Mucosa of rectum (tissue), 2 donors: ENCODE data around the gene SPAG17.
A peak's percentile ranks its signal among the peaks of the same experiment; 100 is the strongest.

Experiments used
- H3K27ac ChIP-seq, 2 donors: one replicate each; pipeline ENCODE4 v1.7.0; 2013; ENCODE audit warnings: inconsistent platforms in 2 of 2, low read depth in 2 of 2, low read length in 2 of 2
- H3K27me3 ChIP-seq, 2 donors: one replicate each; pipeline ENCODE4 v1.7.0; 2013; ENCODE audit warnings: low read length in 2 of 2; ENCODE audit not compliant: control insufficient read depth in 2 of 2, insufficient read depth in 2 of 2
- H3K36me3 ChIP-seq, 2 donors: one replicate each; pipeline ENCODE4 v1.7.0; 2013; ENCODE audit warnings: low read length in 2 of 2; ENCODE audit not compliant: control insufficient read depth in 2 of 2, insufficient read depth in 2 of 2
- H3K4me1 ChIP-seq, 2 donors: one replicate each; pipeline ENCODE4 v1.7.0; 2013; ENCODE audit warnings: low read length in 2 of 2, mild to moderate bottlenecking in 1 of 2; ENCODE audit not compliant: control insufficient read depth in 2 of 2, insufficient read depth in 2 of 2
- H3K4me3 ChIP-seq, 2 donors: one replicate each; pipeline ENCODE4 v1.7.0; 2013; ENCODE audit warnings: low read length in 2 of 2
- H3K9ac ChIP-seq, 2 donors: one replicate each; pipeline ENCODE4 v1.7.0; 2013; ENCODE audit warnings: low read length in 2 of 2, low read depth in 1 of 2, mild to moderate bottlenecking in 1 of 2
- H3K9me3 ChIP-seq, 2 donors: one replicate each; pipeline ENCODE4 v1.7.0; 2013; ENCODE audit warnings: low read length in 2 of 2; ENCODE audit not compliant: control insufficient read depth in 2 of 2
- donor health status: healthy.
- donor health status: Normal muscosa, but diverticular disease.

Gene SPAG17

DNA sequence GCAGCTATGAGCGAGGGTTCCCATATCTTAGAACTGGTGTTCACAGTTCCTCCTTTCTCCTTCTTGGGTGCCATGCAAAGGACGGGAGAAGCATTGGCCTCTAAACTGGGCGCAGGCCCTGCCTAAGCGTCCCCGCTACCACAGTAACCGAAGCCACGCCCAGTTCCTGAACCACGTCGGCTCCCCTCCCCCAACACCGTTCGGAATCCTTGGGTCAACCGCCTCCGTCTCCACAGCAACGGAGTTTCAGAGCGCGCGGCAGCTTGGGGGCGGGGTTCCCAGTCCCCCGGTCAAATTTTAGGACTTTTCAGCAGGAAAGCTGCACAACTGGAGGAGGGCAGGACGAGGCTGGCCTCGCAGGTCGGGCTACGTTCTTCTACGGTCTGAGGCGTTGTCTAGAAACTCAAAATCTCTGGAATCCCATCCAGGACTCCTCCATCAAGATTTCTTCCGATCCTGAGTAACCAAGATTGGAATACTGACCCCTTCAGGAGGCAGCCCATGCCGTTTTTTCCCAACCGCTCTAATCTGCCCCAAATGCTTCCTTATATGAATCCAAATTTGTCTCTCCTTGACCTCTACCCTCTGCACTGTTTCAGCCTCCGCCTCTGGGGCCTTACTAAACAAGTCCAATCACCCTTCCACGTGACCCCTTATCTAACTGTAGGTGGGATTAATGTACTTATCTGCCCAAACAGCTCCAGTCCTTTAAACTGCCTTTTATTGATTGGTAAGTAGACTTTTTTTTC, at the start of gene SPAG17:
TSS of gene SPAG17 (minus strand) at position 145 of the 749 bp plus-strand sequence. CDS start at position 74, 71 bp downstream.
- H3K27ac ChIP-seq: no peak within 1 kb of the TSS
- H3K4me3 ChIP-seq: peak within 1 kb of the TSS; percentile 41 to 46
- H3K36me3 ChIP-seq: no peaks in the 10 kb centered on the region
- H3K9ac ChIP-seq: no peak within 1 kb of the TSS
- H3K9me3 ChIP-seq: no peaks in the 10 kb centered on the region
- no peaks in the 10 kb centered on the region for H3K27me3 ChIP-seq
- H3K4me1 ChIP-seq: no peaks in the 10 kb centered on the region

DNA sequence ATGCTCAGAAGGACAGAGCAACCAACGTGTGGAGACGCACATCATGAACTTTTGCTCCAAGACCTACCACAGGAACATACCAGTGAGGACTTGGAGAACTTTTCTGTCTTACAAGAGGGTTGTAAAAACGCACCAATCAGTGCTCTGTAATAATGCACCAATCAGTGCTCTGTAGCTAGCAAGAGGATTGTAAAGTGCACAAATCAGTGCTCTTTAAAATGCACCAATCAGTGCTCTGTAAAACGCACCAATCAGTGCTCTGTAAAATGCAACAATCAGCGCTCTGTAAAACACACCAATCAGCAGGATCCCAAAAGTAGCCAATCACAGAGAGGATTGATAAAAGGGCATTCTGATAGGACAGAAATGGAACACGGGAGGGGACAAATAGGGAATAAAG, 40.4 kb upstream of the SPAG17 start:
- H3K4me3 ChIP-seq: no peak overlapping the region
- H3K27ac ChIP-seq: no peak overlapping the region
- no peaks in the 10 kb centered on the region for H3K9me3 ChIP-seq
- no peaks in the 10 kb centered on the region for H3K27me3 ChIP-seq
- no peaks in the 10 kb centered on the region for H3K36me3 ChIP-seq
- H3K4me1 ChIP-seq: no peaks in the 10 kb centered on the region
- H3K9ac ChIP-seq: no peak overlapping the region

DNA sequence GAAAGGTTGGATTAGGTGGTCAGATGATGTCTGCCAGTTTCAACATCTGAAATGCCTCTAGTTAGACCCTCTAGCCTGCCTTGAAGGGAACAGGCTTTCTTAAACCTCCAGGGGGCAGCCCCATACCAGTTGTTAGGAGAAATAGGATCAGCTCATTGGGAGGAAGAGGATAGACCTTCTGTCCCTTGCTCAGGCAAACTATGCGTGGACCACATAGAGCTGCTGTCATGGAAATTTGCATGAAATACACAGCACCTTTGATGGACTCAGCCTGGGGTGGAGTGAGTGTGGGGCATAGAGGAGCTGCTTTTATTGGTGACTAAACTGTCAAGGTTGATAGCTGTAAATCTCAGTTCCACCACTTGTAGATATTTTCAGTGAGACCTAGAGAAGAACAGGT, 38.4 kb upstream of the SPAG17 start:
- Histone ChIP-seq H3K9me3 (no peaks in the 10 kb centered on the region), H3K9ac (no peak overlapping the region), H3K36me3 (no peaks in the 10 kb centered on the region), H3K27me3 (no peaks in the 10 kb centered on the region), H3K4me1 (no peaks in the 10 kb centered on the region), H3K27ac (no peak overlapping the region), H3K4me3 (no peak overlapping the region)

DNA sequence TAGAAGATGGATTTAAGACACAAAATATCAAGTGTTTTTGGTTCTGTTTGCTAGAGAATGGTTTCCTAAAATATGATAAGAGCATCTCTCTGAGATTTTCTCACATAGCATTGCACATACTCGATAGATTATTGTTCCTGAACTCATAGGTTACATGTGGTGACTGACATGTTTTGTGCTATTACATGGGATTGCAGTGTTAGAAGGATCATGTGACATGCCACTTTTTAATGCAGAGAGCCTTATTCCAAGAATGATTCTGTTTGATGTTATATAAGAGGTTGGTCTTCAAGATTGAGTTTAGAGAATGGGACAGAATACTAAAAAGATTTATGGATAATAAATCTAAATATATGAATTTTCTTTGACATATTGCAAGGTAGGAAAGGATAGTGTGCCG, 34.4 kb upstream of the SPAG17 start:
- Histone ChIP-seq H3K9ac (no peak overlapping the region), H3K27ac (no peak overlapping the region), H3K27me3 (no peaks in the 10 kb centered on the region), H3K36me3 (no peaks in the 10 kb centered on the region), H3K4me1 (no peaks in the 10 kb centered on the region), H3K4me3 (no peak overlapping the region), H3K9me3 (no peaks in the 10 kb centered on the region)

DNA sequence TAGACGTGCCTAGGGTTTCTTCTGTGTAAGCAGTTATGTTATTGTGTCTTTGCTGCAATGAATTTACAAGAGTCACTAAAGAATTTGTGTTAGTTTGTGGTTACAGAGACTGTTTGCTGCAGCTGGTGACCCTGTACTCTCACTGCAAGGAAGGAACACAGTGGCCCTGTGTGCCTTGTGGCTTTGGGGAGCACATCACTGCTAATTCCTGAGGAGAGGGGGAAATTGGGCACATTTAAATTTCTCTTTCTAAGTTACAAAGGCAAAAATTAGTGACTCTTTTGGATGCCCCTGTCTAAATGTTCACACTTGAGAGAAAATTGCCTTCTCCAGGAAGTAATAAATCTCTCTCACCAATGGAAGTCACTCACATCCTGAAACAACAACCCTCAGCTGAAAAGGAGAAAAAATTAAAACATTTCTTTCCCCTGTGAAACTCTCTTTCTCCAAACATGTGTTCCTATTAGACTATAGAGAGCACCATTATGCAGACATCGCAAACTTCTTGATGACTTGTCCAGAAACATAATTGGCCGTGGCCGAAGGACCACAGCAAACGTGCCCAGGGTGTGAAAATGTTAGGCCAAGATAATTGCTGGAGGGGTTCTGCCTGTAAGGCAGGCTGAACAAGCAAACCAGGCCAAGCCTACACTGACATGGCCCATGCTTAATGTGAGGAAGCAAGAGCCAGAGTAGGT, 32.3 kb upstream of the SPAG17 start:
- Histone ChIP-seq H3K9ac (no peak overlapping the region), H3K4me3 (no peak overlapping the region)

DNA sequence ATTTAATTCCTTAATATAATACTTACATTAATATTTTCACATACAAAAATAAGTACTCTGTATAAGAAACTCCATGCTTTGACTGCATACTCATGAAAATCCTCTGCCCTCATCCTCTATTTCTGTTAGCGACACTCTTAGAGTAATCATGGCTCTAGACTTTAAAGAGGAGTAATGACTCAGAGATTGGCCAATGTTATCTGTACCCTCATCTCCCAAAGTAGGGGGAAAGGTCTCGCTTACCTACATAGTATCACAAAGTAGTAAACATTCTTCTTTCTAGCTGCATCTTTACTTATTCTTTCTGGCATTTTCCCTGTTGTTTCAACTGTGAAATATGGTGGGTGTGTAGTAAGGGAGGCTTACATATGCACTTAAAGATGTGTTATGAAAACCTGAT, 29.8 kb upstream of the SPAG17 start:
- H3K27ac ChIP-seq: no peak overlapping the region
- no peaks in the 10 kb centered on the region for H3K27me3 ChIP-seq
- no peak overlapping the region for H3K4me3 ChIP-seq
- no peaks in the 10 kb centered on the region for H3K4me1 ChIP-seq
- H3K9ac ChIP-seq: no peak overlapping the region
- H3K9me3 ChIP-seq: no peaks in the 10 kb centered on the region
- H3K36me3 ChIP-seq: no peaks in the 10 kb centered on the region

More for the DNA sequence above, 32.3 kb upstream of the SPAG17 start:
- H3K9me3 ChIP-seq: no peaks in the 10 kb centered on the region
- H3K36me3 ChIP-seq: no peaks in the 10 kb centered on the region
- H3K27ac ChIP-seq: no peak overlapping the region
- H3K4me1 ChIP-seq: no peaks in the 10 kb centered on the region
- H3K27me3 ChIP-seq: no peaks in the 10 kb centered on the region

DNA sequence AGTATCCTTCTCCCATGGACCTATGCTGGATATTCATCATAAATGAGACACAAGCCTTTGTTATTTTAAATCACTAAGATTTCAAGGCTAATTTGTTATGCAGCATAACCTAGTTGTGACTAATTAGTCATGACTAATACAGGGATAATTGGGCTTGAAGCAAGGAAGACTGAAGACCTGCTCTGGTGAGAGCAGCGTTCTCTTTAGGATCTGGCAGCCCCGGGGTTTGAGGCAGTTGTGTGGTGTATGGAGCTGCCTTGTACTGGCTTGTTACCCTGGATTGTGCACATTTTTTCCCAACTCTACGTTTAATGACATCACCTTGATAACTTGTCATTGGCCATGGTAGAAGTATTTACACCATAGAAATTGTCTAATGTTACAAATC, 25.7 kb upstream of the SPAG17 start:
- Histone ChIP-seq H3K4me3 (no peak overlapping the region), H3K27me3 (no peaks in the 10 kb centered on the region), H3K27ac (no peak overlapping the region), H3K4me1 (no peaks in the 10 kb centered on the region), H3K36me3 (no peaks in the 10 kb centered on the region), H3K9me3 (no peaks in the 10 kb centered on the region), H3K9ac (no peak overlapping the region)

DNA sequence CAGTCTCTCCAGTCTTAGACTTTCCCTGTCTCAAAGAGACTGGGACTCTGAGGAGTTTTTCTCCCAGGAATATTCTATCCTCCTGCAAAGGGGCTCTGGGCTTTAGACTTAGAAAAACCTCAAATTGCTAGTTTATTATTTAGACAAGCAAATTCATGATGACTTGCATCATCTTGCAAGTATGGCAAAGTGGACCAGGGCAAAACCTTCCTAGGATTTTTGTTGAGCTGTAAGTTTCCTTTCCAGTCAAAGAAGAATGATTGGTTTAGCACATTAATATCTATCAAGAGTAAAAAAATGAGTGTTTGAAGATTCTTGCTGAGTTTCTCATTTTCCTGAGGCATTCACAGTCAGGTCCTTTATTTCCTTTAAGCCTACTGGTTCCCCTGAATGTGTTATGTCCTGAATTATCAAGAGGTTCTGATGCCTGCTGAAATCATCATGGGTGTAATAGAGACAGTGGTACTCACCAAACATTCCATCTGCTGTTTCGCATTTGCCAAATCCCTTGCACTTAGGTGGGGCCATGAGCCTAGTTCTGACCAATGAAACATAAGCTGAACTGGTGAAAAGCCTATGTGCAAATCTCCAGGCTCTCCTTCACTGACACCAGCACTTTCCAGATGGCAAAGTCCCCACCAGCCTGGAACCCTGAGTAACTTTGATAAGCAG, 25.2 kb upstream of the SPAG17 start:
- Histone ChIP-seq H3K9ac (no peak overlapping the region), H3K4me1 (no peaks in the 10 kb centered on the region), H3K36me3 (no peaks in the 10 kb centered on the region), H3K9me3 (no peaks in the 10 kb centered on the region), H3K27me3 (no peaks in the 10 kb centered on the region), H3K27ac (no peak overlapping the region), H3K4me3 (no peak overlapping the region)

DNA sequence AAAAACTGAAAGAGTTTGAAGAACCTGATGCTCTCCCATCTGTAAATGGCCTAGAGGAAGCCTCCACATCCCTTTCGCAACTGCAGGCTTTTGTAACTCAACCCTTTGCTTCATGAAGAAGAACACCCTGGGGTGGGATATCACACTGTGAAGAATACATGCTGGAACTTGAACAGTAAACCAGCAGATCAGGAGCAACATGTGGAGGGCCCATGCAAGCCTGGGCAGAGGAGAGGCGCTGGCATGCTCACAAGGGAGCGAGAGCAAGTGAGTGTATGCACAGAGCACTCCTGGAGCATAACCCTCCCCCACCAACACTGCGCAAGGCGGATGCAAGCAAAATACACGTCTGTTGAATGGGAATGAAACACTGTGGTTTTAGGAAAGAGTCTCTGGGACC, 24.6 kb upstream of the SPAG17 start:
- H3K9ac ChIP-seq: no peak overlapping the region
- H3K27me3 ChIP-seq: no peaks in the 10 kb centered on the region
- no peaks in the 10 kb centered on the region for H3K9me3 ChIP-seq
- no peaks in the 10 kb centered on the region for H3K36me3 ChIP-seq
- no peak overlapping the region for H3K27ac ChIP-seq
- H3K4me3 ChIP-seq: no peak overlapping the region
- H3K4me1 ChIP-seq: no peaks in the 10 kb centered on the region

DNA sequence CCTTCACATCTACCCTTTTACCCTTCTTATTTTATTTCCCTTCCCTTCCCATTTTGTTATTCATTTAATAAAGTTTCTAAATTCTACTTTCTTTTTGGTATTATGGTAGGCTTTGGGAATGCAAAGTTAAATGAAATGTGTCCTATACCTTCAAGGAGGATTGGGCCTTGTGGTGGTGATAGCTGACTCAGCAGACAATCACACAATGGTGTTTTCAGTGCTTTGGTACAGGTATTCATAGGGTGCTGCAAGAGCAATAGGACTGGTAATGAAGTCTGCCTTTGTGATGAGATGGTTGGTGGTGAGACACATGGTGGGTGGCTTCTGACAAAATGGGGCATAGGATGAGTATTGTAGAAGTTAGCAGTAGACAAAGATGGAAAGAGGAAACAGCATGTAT, 21.9 kb upstream of the SPAG17 start:
- no peak overlapping the region for H3K27ac ChIP-seq
- no peaks in the 10 kb centered on the region for H3K27me3 ChIP-seq
- H3K9me3 ChIP-seq: no peaks in the 10 kb centered on the region
- H3K36me3 ChIP-seq: no peaks in the 10 kb centered on the region
- H3K9ac ChIP-seq: no peak overlapping the region
- H3K4me1 ChIP-seq: no peaks in the 10 kb centered on the region
- H3K4me3 ChIP-seq: no peak overlapping the region
